ENCODE measurements around the gene F2R. TPM values are rescaled to one million over a fixed set of nuclear protein-coding genes. Genes with fewer than 3 reads are reported as not detected.
A peak's percentile ranks its signal among the peaks of the same experiment; 100 is the strongest.

F2R gene
- total and polyA plus RNA-seq, 9 of the 15 experiments (the other 6 are each of a cell fraction or from before 2014, with no cell fraction given): 4.0 to 34.7 (median 15.1) TPM

DNA sequence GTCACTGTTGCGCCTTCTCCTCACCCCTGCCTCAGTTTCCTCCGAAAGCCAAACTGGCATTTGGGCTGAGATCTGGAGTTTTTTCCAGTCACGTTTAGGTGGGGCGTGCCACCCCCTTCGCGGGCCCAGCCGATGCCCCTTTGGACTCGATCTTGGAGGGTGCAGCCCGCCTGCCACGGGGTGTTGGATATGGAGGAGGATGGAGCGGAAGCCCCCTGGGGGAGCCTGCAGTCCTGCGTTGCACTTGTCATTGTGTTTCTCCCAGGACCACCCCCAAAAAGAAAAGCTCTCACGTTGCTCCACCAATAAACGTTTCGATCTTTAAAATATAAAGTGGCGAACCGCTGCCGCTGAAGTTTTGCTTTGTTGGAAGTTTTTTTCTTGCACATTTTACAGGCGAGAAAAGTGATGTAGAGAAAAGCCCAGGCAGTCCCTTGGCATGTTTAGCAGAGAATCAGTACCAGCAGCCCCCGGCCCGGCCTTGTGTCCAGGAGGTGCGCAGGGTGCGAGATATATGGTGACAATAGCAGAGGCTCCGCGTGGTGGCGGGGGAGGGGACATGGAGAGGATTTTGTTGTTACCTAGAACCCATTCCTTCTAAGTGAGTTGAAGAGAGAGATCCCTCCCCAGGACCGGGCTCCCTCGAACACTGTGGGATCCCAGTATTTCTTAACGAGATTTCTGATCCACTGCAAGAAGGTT is 681 bp downstream of the F2R start (continued):
- TF ChIP-seq TCFL5 (CRISPR knock-in tag; conservative IDR thresholded peaks at IDR 0.05): no peak
- TF ChIP-seq ZNF12 (CRISPR knock-in tag; IDR thresholded peaks at IDR 0.05): no peak
- TF ChIP-seq FOXA3 (CRISPR knock-in tag; conservative IDR thresholded peaks at IDR 0.05 in 1 of 2, IDR thresholded peaks at IDR 0.05 in 1 of 2): no peak
- peak; percentile 51 for TF ChIP-seq EP400 (IDR thresholded peaks at IDR 0.05)
- TF ChIP-seq ZNF274 (IDR thresholded peaks at IDR 0.05; ENCODE audit: borderline replicate concordance, low read depth, low read length): no peak
- no peak for TF ChIP-seq ZBTB8A (IDR thresholded peaks at IDR 0.05; ENCODE audit: partially characterized antibody)
- peak; percentile 7 for TF ChIP-seq MEIS2 (IDR thresholded peaks at IDR 0.05; ENCODE audit: partially characterized antibody)
- TF ChIP-seq, protein P1, sequence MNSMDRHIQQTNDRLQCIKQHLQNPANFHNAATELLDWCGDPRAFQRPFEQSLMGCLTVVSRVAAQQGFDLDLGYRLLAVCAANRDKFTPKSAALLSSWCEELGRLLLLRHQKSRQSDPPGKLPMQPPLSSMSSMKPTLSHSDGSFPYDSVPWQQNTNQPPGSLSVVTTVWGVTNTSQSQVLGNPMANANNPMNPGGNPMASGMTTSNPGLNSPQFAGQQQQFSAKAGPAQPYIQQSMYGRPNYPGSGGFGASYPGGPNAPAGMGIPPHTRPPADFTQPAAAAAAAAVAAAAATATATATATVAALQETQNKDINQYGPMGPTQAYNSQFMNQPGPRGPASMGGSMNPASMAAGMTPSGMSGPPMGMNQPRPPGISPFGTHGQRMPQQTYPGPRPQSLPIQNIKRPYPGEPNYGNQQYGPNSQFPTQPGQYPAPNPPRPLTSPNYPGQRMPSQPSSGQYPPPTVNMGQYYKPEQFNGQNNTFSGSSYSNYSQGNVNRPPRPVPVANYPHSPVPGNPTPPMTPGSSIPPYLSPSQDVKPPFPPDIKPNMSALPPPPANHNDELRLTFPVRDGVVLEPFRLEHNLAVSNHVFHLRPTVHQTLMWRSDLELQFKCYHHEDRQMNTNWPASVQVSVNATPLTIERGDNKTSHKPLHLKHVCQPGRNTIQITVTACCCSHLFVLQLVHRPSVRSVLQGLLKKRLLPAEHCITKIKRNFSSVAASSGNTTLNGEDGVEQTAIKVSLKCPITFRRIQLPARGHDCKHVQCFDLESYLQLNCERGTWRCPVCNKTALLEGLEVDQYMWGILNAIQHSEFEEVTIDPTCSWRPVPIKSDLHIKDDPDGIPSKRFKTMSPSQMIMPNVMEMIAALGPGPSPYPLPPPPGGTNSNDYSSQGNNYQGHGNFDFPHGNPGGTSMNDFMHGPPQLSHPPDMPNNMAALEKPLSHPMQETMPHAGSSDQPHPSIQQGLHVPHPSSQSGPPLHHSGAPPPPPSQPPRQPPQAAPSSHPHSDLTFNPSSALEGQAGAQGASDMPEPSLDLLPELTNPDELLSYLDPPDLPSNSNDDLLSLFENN (IDR thresholded peaks at IDR 0.05; ENCODE audit: low read depth in 2 of 2, low read length in 2 of 2): no peak
- no peak for TF ChIP-seq ZFPM2 (CRISPR knock-in tag; IDR thresholded peaks at IDR 0.05)
- TF ChIP-seq STAT5A (IDR thresholded peaks at IDR 0.05; ENCODE audit: borderline replicate concordance, low read length): 0 out of 2 replicates have a peak, but pooled peaks have one; percentile 8
- no peak for TF ChIP-seq KDM4B (IDR thresholded peaks at IDR 0.05; ENCODE audit: borderline replicate concordance in 2 of 2, low read depth in 1 of 2)
- no peak for TF ChIP-seq JUND (IDR thresholded peaks at IDR 0.05; ENCODE audit: borderline replicate concordance, low read depth, low read length)
- TF ChIP-seq JUND (tag; IDR thresholded peaks at IDR 0.05; ENCODE audit: borderline replicate concordance, low read depth, low read length): no peak
- no peak for TF ChIP-seq ZNF609 (CRISPR knock-in tag; IDR thresholded peaks at IDR 0.05; ENCODE audit: borderline replicate concordance)
- no peak for TF ChIP-seq KLF13 (tag; IDR thresholded peaks at IDR 0.05; ENCODE audit: borderline replicate concordance, low read depth)
- no peak for TF ChIP-seq CREB5 (CRISPR knock-in tag; IDR thresholded peaks at IDR 0.05)
- no peak for TF ChIP-seq TAF15 (IDR thresholded peaks at IDR 0.05; ENCODE audit: low read depth, low read length)
- no peak for TF ChIP-seq SNIP1 (IDR thresholded peaks at IDR 0.05; ENCODE audit: low read depth)
